ENCODE results near the gene ODAPH.

DNA sequence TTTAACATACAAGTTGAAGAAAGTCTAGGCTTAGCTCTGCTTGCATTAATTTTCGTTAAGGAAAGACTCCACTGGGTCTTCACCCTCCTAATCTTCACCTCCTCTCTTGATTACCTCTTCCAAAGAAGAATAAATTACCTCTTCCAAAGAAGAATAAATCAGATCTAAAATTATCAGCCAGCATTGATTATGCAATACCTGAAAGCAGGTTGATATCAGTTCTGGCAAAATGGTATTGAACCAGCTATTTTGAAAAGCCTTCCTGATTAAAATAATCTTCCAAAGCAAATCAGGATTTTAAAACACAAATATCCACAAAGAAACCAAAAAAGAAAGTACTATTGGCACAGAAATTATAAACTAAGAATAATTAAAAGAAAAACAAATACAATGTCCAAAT, 37.5 kb downstream of the ODAPH start:
- TF ChIP-seq, protein P1, sequence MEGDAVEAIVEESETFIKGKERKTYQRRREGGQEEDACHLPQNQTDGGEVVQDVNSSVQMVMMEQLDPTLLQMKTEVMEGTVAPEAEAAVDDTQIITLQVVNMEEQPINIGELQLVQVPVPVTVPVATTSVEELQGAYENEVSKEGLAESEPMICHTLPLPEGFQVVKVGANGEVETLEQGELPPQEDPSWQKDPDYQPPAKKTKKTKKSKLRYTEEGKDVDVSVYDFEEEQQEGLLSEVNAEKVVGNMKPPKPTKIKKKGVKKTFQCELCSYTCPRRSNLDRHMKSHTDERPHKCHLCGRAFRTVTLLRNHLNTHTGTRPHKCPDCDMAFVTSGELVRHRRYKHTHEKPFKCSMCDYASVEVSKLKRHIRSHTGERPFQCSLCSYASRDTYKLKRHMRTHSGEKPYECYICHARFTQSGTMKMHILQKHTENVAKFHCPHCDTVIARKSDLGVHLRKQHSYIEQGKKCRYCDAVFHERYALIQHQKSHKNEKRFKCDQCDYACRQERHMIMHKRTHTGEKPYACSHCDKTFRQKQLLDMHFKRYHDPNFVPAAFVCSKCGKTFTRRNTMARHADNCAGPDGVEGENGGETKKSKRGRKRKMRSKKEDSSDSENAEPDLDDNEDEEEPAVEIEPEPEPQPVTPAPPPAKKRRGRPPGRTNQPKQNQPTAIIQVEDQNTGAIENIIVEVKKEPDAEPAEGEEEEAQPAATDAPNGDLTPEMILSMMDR (IDR thresholded peaks at IDR 0.05; ENCODE audit: low read depth, low read length, poor library complexity, severe bottlenecking), result no peak
- no peak for TF ChIP-seq EZH2phosphoT487 (IDR thresholded peaks at IDR 0.05; ENCODE audit: borderline replicate concordance, low read length)

Data from DOHH2 (cell line).